Measurements from ENCODE around the gene MICALL2.

MICALL2 gene

DNA sequence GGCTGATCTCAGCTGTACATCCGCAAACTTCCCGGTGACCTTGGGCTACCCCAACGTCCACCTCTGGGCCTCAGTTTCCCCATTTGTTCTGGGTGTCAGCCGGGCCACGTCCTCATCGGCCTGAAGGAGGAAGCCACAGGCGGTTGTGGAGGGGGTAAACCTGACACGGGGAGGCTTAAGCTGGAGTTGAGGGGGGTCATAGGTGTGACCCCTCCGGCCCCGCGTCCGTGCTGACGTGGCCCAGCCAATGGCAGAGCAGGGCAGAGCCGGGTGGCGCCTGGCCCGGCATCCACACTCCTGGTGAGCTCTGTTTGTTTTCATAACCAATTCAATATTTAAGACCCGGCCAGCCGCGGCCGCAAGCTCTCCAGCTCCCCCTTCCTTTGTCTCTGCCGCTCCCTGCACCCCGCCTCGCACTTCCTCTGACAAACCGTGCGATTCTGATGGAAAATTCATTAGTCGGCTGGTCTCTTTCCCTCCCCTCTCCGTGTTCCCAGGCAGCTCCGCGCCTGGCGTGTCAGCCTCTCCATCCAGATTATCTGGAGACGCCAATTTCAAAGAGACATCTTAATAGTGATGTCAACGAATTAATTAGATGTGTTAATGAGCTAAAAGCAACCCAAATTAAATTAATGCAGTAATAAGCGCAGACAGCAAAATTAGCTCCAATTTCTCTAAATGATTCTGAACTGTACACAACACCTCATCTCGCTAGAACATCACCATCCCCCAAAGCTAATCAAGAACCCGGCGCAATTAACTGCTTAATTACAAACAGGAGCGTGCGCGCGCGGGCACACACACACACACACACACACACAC, 55.4 kb downstream of the MICALL2 start:
- Histone ChIP-seq H3K27ac (ENCODE audit: low read depth, low read length) (no peak overlapping the region), H3K36me3 (ENCODE audit: insufficient read depth, low read length) (no peaks in the 10 kb centered on the region), H3K9ac (ENCODE audit: low read length) (no peak overlapping the region), H3K4me3 (ENCODE audit: low read depth in 1 of 2, low read length in 2 of 2) (no peak overlapping the region), H3K9me3 (ENCODE audit: low read length) (peaks cover 12% of the 10 kb centered on the region), H3K27me3 (ENCODE audit: control insufficient read depth in 1 of 2, insufficient read depth in 2 of 2, low read length in 2 of 2) (peaks cover 31 to 65% of the 10 kb centered on the region in 2 donors), H3K4me1 (ENCODE audit: insufficient read depth, low read length) (no peaks in the 10 kb centered on the region)

DNA sequence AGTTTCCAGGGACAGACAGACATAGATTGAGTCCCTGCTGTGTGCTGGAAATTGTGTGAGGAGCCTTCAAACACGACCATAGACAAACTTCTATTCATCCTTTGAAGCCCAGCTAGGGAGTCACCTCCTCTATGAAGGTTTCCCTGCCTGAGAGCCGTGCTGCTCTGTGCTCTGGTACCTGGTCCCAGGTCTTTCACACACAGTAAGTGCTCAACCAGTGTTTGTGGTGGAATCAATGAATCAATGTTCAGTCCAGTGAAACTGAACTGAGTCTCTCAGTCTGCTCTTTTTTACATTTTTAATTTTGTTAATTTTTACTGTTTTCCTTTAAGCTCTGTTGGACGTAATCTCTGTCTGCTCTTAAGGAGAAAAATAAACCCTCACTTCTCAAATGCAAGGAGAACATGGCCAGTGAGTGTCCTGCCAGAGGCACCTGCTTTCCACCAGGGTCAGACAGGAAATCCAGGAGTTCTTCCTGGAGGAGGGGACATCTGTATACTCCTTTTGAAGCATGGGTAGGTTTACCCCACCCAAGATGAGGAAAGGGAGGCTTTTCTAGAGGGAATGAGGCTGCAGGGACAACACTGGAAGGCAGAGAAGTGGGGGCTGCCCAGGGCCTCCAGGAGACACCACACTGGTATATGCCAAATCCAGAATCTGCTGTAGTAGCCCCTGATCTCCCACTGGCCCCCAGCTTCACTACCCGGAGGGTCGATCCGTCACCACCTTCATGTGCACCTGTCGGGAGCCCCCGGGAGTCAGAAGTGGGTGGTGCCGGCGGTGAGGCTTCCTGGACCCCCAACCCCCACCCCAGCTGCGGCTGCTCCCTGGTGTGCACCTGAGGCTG, 56.3 kb downstream of the MICALL2 start:
- Histone ChIP-seq H3K27me3 (ENCODE audit: control insufficient read depth in 1 of 2, insufficient read depth in 2 of 2, low read length in 2 of 2) (peaks cover 31 to 56% of the 10 kb centered on the region in 2 donors), H3K4me1 (ENCODE audit: insufficient read depth, low read length) (no peaks in the 10 kb centered on the region), H3K9ac (ENCODE audit: low read length) (no peak overlapping the region), H3K4me3 (ENCODE audit: low read depth in 1 of 2, low read length in 2 of 2) (no peak overlapping the region), H3K9me3 (ENCODE audit: low read length) (peaks cover 12% of the 10 kb centered on the region), H3K36me3 (ENCODE audit: insufficient read depth, low read length) (no peaks in the 10 kb centered on the region), H3K27ac (ENCODE audit: low read depth, low read length) (no peak overlapping the region)

DNA sequence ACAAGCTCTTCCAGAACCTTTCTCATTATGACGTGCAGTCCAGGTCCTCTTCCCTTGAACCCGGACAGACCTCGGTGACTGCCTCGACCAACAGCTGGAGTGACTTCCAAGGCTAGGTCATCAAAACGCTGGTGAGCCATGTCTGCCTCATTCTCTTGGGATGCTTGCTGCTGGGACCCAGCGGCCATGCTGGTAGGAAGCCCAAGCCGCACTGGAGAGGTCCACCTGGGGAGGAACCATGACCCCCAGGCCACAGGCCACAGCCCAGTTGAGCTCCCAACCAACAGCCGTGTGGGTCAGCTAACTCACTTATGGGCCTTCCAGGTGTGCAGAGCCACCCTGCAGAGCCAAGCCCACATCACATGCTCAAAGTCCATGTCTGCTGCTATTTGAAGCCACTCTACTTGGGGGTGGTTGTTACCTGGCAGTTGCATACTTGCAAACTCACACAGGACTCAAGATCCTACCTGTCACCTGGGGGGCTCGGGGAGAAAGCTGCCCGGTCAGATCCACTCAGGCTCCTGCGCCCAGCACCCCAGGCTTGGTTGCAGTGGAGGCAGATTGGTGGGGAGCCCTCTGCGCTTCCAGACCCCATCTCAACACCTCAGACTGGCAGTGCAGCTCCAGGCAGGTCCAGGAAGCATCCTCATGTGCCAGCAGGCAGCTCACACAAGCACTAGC, 57.0 kb downstream of the MICALL2 start:
- Histone ChIP-seq H3K9ac (ENCODE audit: low read length) (no peak overlapping the region), H3K36me3 (ENCODE audit: insufficient read depth, low read length) (no peaks in the 10 kb centered on the region), H3K27me3 (ENCODE audit: control insufficient read depth in 1 of 2, insufficient read depth in 2 of 2, low read length in 2 of 2) (peaks cover 31 to 49% of the 10 kb centered on the region in 2 donors), H3K9me3 (ENCODE audit: low read length) (peaks cover 12% of the 10 kb centered on the region), H3K4me3 (ENCODE audit: low read depth in 1 of 2, low read length in 2 of 2) (no peak overlapping the region), H3K27ac (ENCODE audit: low read depth, low read length) (no peak overlapping the region), H3K4me1 (ENCODE audit: insufficient read depth, low read length) (no peaks in the 10 kb centered on the region)

DNA sequence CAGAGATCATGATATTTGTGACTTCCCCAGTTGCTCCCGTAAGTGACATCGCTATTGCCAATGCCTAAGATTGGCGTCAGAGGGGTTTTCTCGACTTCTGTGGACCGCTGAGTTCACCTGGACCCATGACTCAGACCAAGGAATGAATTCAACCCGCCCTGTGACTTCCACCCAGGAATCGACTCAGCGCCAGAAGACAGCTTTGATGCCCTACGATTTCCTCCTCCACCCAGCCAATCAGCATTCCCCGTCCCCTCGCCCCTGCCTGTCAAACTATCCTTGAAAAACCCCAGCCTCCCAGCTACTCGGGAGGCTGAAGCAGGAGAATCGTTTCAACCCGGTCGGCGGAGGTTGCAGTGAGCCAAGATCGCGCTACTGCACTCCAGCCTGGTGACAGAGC, 58.3 kb downstream of the MICALL2 start:
- Histone ChIP-seq H3K9ac (ENCODE audit: low read length) (no peak overlapping the region), H3K4me1 (ENCODE audit: insufficient read depth, low read length) (no peaks in the 10 kb centered on the region), H3K9me3 (ENCODE audit: low read length) (peaks cover 12% of the 10 kb centered on the region), H3K27me3 (ENCODE audit: control insufficient read depth in 1 of 2, insufficient read depth in 2 of 2, low read length in 2 of 2) (peaks cover 31 to 37% of the 10 kb centered on the region in 2 donors), H3K36me3 (ENCODE audit: insufficient read depth, low read length) (no peaks in the 10 kb centered on the region), H3K4me3 (ENCODE audit: low read depth in 1 of 2, low read length in 2 of 2) (no peak overlapping the region), H3K27ac (ENCODE audit: low read depth, low read length) (no peak overlapping the region)

DNA sequence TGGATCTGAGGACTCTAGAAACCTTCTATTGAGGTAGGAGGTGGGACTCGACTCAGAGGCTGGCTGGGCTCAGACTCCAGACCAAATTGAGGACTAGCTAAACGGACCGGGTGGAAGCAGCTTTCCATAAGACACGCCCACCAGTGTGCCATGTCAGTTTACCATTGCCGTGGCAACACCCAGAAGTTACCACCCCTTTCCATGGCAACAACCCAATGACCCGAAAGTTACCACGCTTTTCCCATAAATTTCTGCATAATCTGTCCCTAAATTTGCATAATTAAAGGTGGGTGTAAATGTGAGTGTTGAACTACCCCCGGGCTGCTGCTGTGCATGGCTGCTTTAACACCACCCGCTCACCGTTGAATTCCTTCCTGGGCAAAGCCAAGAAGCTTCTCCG, 58.9 kb downstream of the MICALL2 start:
- Histone ChIP-seq H3K27ac (ENCODE audit: low read depth, low read length) (no peak overlapping the region), H3K4me3 (ENCODE audit: low read depth in 1 of 2, low read length in 2 of 2) (no peak overlapping the region), H3K36me3 (ENCODE audit: insufficient read depth, low read length) (no peaks in the 10 kb centered on the region), H3K9ac (ENCODE audit: low read length) (no peak overlapping the region), H3K4me1 (ENCODE audit: insufficient read depth, low read length) (no peaks in the 10 kb centered on the region), H3K9me3 (ENCODE audit: low read length) (peaks cover 12% of the 10 kb centered on the region), H3K27me3 (ENCODE audit: control insufficient read depth in 1 of 2, insufficient read depth in 2 of 2, low read length in 2 of 2) (peaks cover 28 to 34% of the 10 kb centered on the region in 2 donors)

DNA sequence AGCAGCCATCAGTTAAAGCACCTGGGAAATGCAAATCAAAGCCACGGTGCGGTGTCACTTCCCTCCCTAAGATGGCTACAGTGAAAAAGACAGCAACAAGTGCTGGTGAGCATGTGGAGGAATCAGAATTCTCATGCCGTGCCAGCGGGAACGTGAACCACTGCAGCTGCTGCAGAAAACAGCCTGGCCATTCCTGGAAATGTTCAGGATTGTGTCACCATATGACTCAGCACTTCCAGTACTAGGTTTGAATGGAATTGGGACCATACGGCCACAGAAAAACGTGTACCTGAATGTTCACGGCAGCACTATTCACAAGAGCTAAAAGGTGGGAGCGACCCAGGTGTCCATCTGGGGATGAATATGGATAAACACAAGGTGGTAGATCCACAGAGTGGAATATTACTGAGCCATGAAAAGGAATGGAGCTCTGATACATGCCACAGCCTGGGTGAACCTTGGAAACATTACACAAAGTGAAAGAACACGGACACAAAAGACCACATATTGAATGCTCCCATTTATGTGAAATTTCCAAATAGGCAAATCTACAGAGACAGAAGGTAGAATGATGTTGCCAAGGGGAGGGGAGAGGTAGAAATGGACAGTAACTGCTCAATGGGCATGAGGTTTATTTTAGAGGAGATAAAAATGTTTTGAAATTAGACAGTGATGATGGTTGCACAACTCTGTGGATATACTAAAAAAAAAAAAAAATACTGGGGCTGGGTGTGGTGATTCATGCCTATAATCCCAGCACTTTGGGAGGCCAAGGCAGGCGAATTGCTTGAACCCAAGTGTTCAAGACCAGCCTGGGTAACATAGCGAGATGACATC, 61.6 kb downstream of the MICALL2 start:
- H3K27ac ChIP-seq (ENCODE audit: low read depth, low read length), result no peak overlapping the region
- H3K4me1 ChIP-seq (ENCODE audit: insufficient read depth, low read length), result no peaks in the 10 kb centered on the region
- H3K27me3 ChIP-seq (ENCODE audit: control insufficient read depth in 1 of 2, insufficient read depth in 2 of 2, low read length in 2 of 2), result peaks cover 11 to 28% of the 10 kb centered on the region in 2 donors
- no peaks in the 10 kb centered on the region for H3K36me3 ChIP-seq (ENCODE audit: insufficient read depth, low read length)
- no peak overlapping the region for H3K4me3 ChIP-seq (ENCODE audit: low read depth in 1 of 2, low read length in 2 of 2)
- peaks cover 6% of the 10 kb centered on the region for H3K9me3 ChIP-seq (ENCODE audit: low read length)
- no peak overlapping the region for H3K9ac ChIP-seq (ENCODE audit: low read length)

DNA sequence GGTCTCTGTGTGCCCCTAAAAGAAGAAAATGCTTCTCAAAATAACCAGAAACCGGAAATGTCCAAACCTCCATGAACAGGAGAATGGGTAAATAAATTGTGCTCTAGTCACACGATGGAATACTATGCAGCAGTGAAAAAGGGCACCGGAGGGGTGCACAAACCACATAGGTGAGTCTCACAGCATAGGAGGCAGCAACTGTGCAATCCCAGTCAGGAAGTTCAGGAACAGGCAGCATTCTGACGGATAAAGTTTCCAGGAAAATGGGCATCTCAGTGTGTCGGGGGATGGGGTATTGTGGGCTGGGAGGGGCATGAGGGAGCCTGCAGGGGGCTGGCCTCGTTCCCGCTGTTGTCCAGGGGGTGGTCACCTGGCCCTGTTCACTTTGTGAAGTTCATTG, 63.1 kb downstream of the MICALL2 start:
- peaks cover 11 to 27% of the 10 kb centered on the region in 2 donors for H3K27me3 ChIP-seq (ENCODE audit: control insufficient read depth in 1 of 2, insufficient read depth in 2 of 2, low read length in 2 of 2)
- no peaks in the 10 kb centered on the region for H3K36me3 ChIP-seq (ENCODE audit: insufficient read depth, low read length)
- H3K4me1 ChIP-seq (ENCODE audit: insufficient read depth, low read length), result no peaks in the 10 kb centered on the region
- no peak overlapping the region for H3K27ac ChIP-seq (ENCODE audit: low read depth, low read length)
- no peak overlapping the region for H3K9ac ChIP-seq (ENCODE audit: low read length)
- no peak overlapping the region for H3K4me3 ChIP-seq (ENCODE audit: low read depth in 1 of 2, low read length in 2 of 2)
- H3K9me3 ChIP-seq (ENCODE audit: low read length), result no peaks in the 10 kb centered on the region

DNA sequence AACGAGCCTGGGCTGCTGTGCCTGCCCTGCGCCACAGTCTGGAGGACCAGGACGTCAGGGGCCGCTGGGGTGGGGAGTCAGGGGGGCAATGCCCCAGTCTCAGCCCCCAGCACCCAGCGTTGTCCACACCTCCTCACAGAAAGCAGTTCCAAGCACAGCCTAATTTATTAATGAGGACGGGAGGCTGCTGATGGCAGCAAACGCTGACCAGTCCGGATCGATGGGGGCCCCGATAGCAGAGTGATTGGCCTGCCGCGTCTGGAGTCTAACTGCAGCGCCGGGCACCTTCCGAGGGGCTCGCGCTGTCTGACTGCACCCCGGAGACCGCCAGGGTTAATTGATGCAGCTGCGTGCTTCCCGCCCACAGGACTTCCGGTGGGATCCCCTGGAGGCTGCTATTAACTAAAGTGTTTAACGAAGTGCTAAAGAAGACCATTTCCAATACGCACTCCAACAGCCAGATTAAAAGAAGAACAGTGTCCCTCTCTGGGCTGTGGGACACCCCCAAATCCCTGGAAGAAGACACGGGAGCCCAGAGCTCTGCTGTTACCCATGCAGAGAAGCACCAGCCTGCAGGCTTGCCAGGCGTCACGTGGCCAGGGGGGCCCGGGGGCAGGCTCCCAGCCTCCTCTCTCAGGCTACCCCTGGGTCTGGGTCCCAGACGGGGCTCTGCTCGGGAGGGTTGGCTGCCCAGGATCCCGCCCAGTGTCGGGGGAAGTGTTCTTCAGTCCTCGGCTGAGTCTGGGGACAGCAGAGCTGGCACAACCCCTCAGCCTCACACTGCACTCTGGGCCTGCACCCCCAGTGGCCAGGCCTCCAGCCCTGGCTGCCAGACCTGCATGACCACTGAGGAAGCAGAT, 63.8 kb downstream of the MICALL2 start:
- Histone ChIP-seq H3K36me3 (ENCODE audit: insufficient read depth, low read length) (no peaks in the 10 kb centered on the region), H3K9me3 (ENCODE audit: low read length) (no peaks in the 10 kb centered on the region), H3K27me3 (ENCODE audit: control insufficient read depth in 1 of 2, insufficient read depth in 2 of 2, low read length in 2 of 2) (peaks cover 6 to 21% of the 10 kb centered on the region in 2 donors), H3K4me3 (ENCODE audit: low read depth in 1 of 2, low read length in 2 of 2) (no peak overlapping the region), H3K27ac (ENCODE audit: low read depth, low read length) (no peak overlapping the region), H3K4me1 (ENCODE audit: insufficient read depth, low read length) (no peaks in the 10 kb centered on the region), H3K9ac (ENCODE audit: low read length) (no peak overlapping the region)

DNA sequence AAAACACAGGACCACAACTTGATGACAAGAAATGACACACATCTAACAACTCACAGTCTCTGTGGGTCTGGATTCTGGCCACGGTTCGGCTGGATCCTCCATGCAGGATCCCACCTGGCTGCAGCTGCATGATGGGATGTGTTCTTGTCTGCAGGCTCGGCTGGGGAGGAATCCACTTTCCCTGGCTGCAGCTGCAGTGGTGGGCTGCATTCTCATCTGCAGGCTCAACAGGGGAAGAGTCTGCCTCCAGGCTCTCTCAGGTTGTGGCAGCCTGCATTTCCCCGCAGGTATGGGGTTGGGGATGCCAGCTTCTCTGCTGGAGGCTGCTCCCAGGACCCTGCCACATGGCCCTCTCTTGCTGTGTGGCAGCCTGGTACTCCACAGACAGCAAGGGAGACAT, 64.9 kb downstream of the MICALL2 start:
- Histone ChIP-seq H3K9me3 (ENCODE audit: low read length) (no peaks in the 10 kb centered on the region), H3K9ac (ENCODE audit: low read length) (no peak overlapping the region), H3K36me3 (ENCODE audit: insufficient read depth, low read length) (no peaks in the 10 kb centered on the region), H3K4me1 (ENCODE audit: insufficient read depth, low read length) (no peaks in the 10 kb centered on the region), H3K27ac (ENCODE audit: low read depth, low read length) (no peak overlapping the region), H3K27me3 (ENCODE audit: control insufficient read depth in 1 of 2, insufficient read depth in 2 of 2, low read length in 2 of 2) (peaks cover 3 to 21% of the 10 kb centered on the region in 2 donors), H3K4me3 (ENCODE audit: low read depth in 1 of 2, low read length in 2 of 2) (no peak overlapping the region)

DNA sequence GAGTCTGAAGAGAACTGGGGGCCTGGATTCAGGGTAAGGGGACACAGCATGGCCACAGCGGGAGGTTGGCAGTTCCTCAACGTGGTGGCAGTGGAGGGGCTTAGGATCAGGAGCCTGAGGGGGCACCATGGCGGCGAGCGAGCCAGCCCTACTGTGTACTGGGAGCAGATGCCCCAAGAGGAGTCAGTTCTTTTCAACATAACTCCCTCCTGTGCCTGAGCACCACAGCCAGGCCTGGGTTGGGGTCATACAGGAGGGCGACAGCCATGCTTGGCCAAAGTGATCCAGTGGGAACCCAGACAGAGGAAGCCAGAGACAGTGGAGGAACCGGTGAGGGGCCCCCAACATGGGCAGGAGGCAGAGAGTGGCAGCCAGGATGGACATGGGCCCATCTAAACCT, 65.8 kb downstream of the MICALL2 start:
- Histone ChIP-seq H3K27me3 (ENCODE audit: control insufficient read depth in 1 of 2, insufficient read depth in 2 of 2, low read length in 2 of 2) (peaks cover 0 to 27% of the 10 kb centered on the region in 2 donors), H3K4me1 (ENCODE audit: insufficient read depth, low read length) (no peaks in the 10 kb centered on the region), H3K9me3 (ENCODE audit: low read length) (no peaks in the 10 kb centered on the region), H3K9ac (ENCODE audit: low read length) (no peak overlapping the region), H3K4me3 (ENCODE audit: low read depth in 1 of 2, low read length in 2 of 2) (no peak overlapping the region), H3K27ac (ENCODE audit: low read depth, low read length) (no peak overlapping the region), H3K36me3 (ENCODE audit: insufficient read depth, low read length) (no peaks in the 10 kb centered on the region)
